SK-N-MC (cell line): ENCODE data around the gene LTN1.

Source experiments
- DNase-seq: peaks from one replicate; pipeline ENCODE4 v3.0.0-alpha.2; 2011; ENCODE audit warnings: low read depth, low spot score
- H3K27ac ChIP-seq: fragments of 200-600 bp; sonication (generic); 2 replicates; pipeline ENCODE4 v1.5.1; 2016; ENCODE audit warnings: mixed run types
- H3K36me3 ChIP-seq: fragments of 200-600 bp; sonication (generic); 2 replicates; pipeline ENCODE4 v1.6.1; 2017; ENCODE audit warnings: antibody characterized with exemption, low read length, mixed read lengths; ENCODE audit not compliant: insufficient read depth
- H3K4me3 ChIP-seq: fragments of 200-600 bp; sonication (generic); 2 replicates; pipeline ENCODE4 v1.5.1; 2016
- H3K9ac ChIP-seq: fragments of 200-600 bp; sonication (generic); 2 replicates; pipeline ENCODE4 v1.8.0; 2017; ENCODE audit warnings: mixed run types, mixed read lengths; ENCODE audit not compliant: insufficient read length
- H3K9me3 ChIP-seq: fragments of 200-600 bp; sonication (generic); 2 replicates; pipeline ENCODE4 v1.6.1; 2017; ENCODE audit warnings: low read depth, mild to moderate bottlenecking, antibody characterized with exemption, low read length, moderate library complexity, mixed read lengths
- EZH2 ChIP-seq: fragments of 200-600 bp; sonication (generic); IDR thresholded peaks from one replicate; pipeline ENCODE4 v1.6.1; 2017; ENCODE audit warnings: antibody characterized with exemption
- FOXP2 ChIP-seq: optimal IDR thresholded peaks from 2 replicates; pipeline ENCODE3; 2011; ENCODE audit warnings: mild to moderate bottlenecking, moderate library complexity; ENCODE audit not compliant: insufficient read depth; ENCODE audit errors: extremely low read length, control extremely low read depth
- POLR2AphosphoS5 ChIP-seq: IDR thresholded peaks from 2 replicates; pipeline ENCODE4 v1.6.1; 2012; ENCODE audit warnings: mild to moderate bottlenecking, low read depth, low read length, borderline replicate concordance

The LTN1 gene

GRCh38 chr21:28971171-28971570 is 21.5 kb downstream of the LTN1 start:
- H3K9me3 ChIP-seq: no peaks in the 10 kb centered on the region
- no peak overlapping the region for H3K27ac ChIP-seq
- no peak overlapping the region for H3K9ac ChIP-seq
- no peak overlapping the region for H3K4me3 ChIP-seq
- TF ChIP-seq POLR2AphosphoS5 (no peak), EZH2 (no peak), FOXP2 (no peak)
- H3K36me3 ChIP-seq: peaks cover 76% of the 10 kb centered on the region
- no peak for DNase-seq

- no peak for DNase-seq
- no peak for TF ChIP-seq FOXP2
- TF ChIP-seq EZH2: no peak
- TF ChIP-seq POLR2AphosphoS5: no peak
- H3K9ac ChIP-seq: no peak overlapping the region
- no peak overlapping the region for H3K27ac ChIP-seq
- no peaks in the 10 kb centered on the region for H3K9me3 ChIP-seq
- H3K4me3 ChIP-seq: no peak overlapping the region
- H3K36me3 ChIP-seq: peaks cover 51% of the 10 kb centered on the region
These were observed 28.8 kb downstream of the LTN1 start for GRCh38 chr21:28963831-28964230.

GRCh38 chr21:28962465-28962864 is 30.2 kb downstream of the LTN1 start:
- no peak overlapping the region for H3K9ac ChIP-seq
- no peak for TF ChIP-seq EZH2
- no peak for TF ChIP-seq FOXP2
- no peak for TF ChIP-seq POLR2AphosphoS5
- H3K4me3 ChIP-seq: no peak overlapping the region

GRCh38 chr21:28961927-28962326 is 30.8 kb downstream of the LTN1 start:
- TF ChIP-seq EZH2 (no peak), FOXP2 (no peak)
- no peak for DNase-seq
- no peaks in the 10 kb centered on the region for H3K9me3 ChIP-seq
- H3K36me3 ChIP-seq: peaks cover 49% of the 10 kb centered on the region
- H3K27ac ChIP-seq: no peak overlapping the region
- no peak overlapping the region for H3K4me3 ChIP-seq
- no peak overlapping the region for H3K9ac ChIP-seq

More at GRCh38 chr21:28962465-28962864, 30.2 kb downstream of the LTN1 start:
- Histone ChIP-seq H3K36me3 (peaks cover 49% of the 10 kb centered on the region), H3K27ac (no peak overlapping the region), H3K9me3 (no peaks in the 10 kb centered on the region)
- no peak for DNase-seq

GRCh38 chr21:28960245-28960644 is 32.4 kb downstream of the LTN1 start:
- TF ChIP-seq EZH2: no peak
- no peak for TF ChIP-seq FOXP2
- no peak for TF ChIP-seq POLR2AphosphoS5
- no peak for DNase-seq
- peaks cover 45% of the 10 kb centered on the region for H3K36me3 ChIP-seq
- no peaks in the 10 kb centered on the region for H3K9me3 ChIP-seq
- no peak overlapping the region for H3K9ac ChIP-seq
- no peak overlapping the region for H3K4me3 ChIP-seq
- H3K27ac ChIP-seq: no peak overlapping the region

- Histone ChIP-seq H3K9me3 (no peaks in the 10 kb centered on the region), H3K27ac (no peak overlapping the region), H3K36me3 (peaks cover 44% of the 10 kb centered on the region), H3K9ac (no peak overlapping the region), H3K4me3 (no peak overlapping the region)
- no peak for TF ChIP-seq EZH2
- no peak for TF ChIP-seq FOXP2
- TF ChIP-seq POLR2AphosphoS5: no peak
- DNase-seq: no peak
These were observed 33.1 kb downstream of the LTN1 start for GRCh38 chr21:28959367-28960099.

- H3K27ac ChIP-seq: no peak overlapping the region
- no peak for TF ChIP-seq EZH2
- TF ChIP-seq FOXP2: no peak
- no peak for TF ChIP-seq POLR2AphosphoS5
These were observed 39.4 kb downstream of the LTN1 start for GRCh38 chr21:28953247-28953646.

GRCh38 chr21:28952686-28953085 is 40.0 kb downstream of the LTN1 start:
- Histone ChIP-seq H3K9me3 (no peaks in the 10 kb centered on the region), H3K36me3 (peaks cover 49% of the 10 kb centered on the region), H3K4me3 (no peak overlapping the region), H3K9ac (no peak overlapping the region), H3K27ac (no peak overlapping the region)
- no peak for TF ChIP-seq FOXP2
- TF ChIP-seq EZH2: no peak
- no peak for TF ChIP-seq POLR2AphosphoS5
- DNase-seq: no peak

More at GRCh38 chr21:28953247-28953646, 39.4 kb downstream of the LTN1 start:
- no peak for DNase-seq
- Histone ChIP-seq H3K9ac (no peak overlapping the region), H3K9me3 (no peaks in the 10 kb centered on the region), H3K4me3 (no peak overlapping the region), H3K36me3 (peaks cover 55% of the 10 kb centered on the region)

GRCh38 chr21:28949318-28949717 is 43.4 kb downstream of the LTN1 start:
- H3K4me3 ChIP-seq: no peak overlapping the region
- DNase-seq: no peak
- no peaks in the 10 kb centered on the region for H3K9me3 ChIP-seq
- H3K36me3 ChIP-seq: peaks cover 33% of the 10 kb centered on the region
- no peak overlapping the region for H3K9ac ChIP-seq
- H3K27ac ChIP-seq: no peak overlapping the region
- TF ChIP-seq FOXP2: no peak
- TF ChIP-seq POLR2AphosphoS5: no peak
- no peak for TF ChIP-seq EZH2
